Astrocyte of the cerebellum (primary cell): ENCODE results near the gene GNAI1.
A peak's percentile ranks its signal among the peaks of the same experiment; 100 is the strongest.

Experiments used
- DNase-seq: peaks from one replicate; pipeline ENCODE4 v3.0.0-alpha.2; 2011; ENCODE audit warnings: low read depth
- H3K4me3 ChIP-seq: 2 replicates; pipeline ENCODE4 v1.5.1; 2011; ENCODE audit warnings: mild to moderate bottlenecking, low read depth, low read length, moderate library complexity
- CTCF ChIP-seq: IDR thresholded peaks from 2 replicates; pipeline ENCODE4 v1.5.1; 2012; ENCODE audit warnings: low read length, low read depth, moderate library complexity, mild to moderate bottlenecking; ENCODE audit errors: missing control alignments
- in situ Hi-C: cut with HindIII; loops from 2 replicates; pipeline ENCODE4 v1.10.0; 2017; ENCODE audit warnings: low sequenced_read_pairs

Gene GNAI1

GRCh38 chr7:80095545-80095944 lies 39.1 kb upstream of the GNAI1 start:
- no peak for DNase-seq
- H3K4me3 ChIP-seq, result no peak overlapping the region
- in situ Hi-C loops, result loop anchor here (5.0 kb wide), 2 partner anchors 42 to 43 kb away; no protein-coding TSS in a partner anchor
- TF ChIP-seq CTCF, result peak; percentile 26

- in situ Hi-C loops, result loop anchor here (5.0 kb wide), 2 partner anchors 40 to 45 kb away; no protein-coding TSS in a partner anchor
- no peak overlapping the region for H3K4me3 ChIP-seq
- TF ChIP-seq CTCF, result no peak
- DNase-seq, result no peak
Measured at GRCh38 chr7:80097756-80098155, 36.9 kb upstream of the GNAI1 start.

- in situ Hi-C loops, result loop anchor here (5.0 kb wide), 2 partner anchors 39 to 46 kb away; no protein-coding TSS in a partner anchor
- H3K4me3 ChIP-seq, result no peak overlapping the region
- peak; percentile 12 for TF ChIP-seq CTCF
- DNase-seq, result no peak
Measured at GRCh38 chr7:80098795-80099194, 35.8 kb upstream of the GNAI1 start.

- no peak for DNase-seq
- in situ Hi-C loops, result no loop called here
- no peak overlapping the region for H3K4me3 ChIP-seq
- no peak for TF ChIP-seq CTCF
Measured at GRCh38 chr7:80100254-80100653, 34.4 kb upstream of the GNAI1 start.

GRCh38 chr7:80105701-80106408 lies 28.8 kb upstream of the GNAI1 start:
- DNase-seq, result no peak
- in situ Hi-C loops, result no loop called here
- no peak for TF ChIP-seq CTCF
- no peak overlapping the region for H3K4me3 ChIP-seq

- no peak for DNase-seq
- in situ Hi-C loops, result no loop called here
Measured at GRCh38 chr7:80106498-80107113, 28.0 kb upstream of the GNAI1 start.

More at GRCh38 chr7:80106498-80107113, 28.0 kb upstream of the GNAI1 start:
- no peak overlapping the region for H3K4me3 ChIP-seq
- no peak for TF ChIP-seq CTCF
